ENCODE measurements around the gene CAPN8. TPM values are rescaled to one million over a fixed set of nuclear protein-coding genes. Genes with fewer than 3 reads are reported as not detected.
A peak's percentile ranks its signal among the peaks of the same experiment; 100 is the strongest.

The CAPN8 gene
- total RNA-seq, 1 experiment from 2014 or later, result 0.54 TPM

DNA sequence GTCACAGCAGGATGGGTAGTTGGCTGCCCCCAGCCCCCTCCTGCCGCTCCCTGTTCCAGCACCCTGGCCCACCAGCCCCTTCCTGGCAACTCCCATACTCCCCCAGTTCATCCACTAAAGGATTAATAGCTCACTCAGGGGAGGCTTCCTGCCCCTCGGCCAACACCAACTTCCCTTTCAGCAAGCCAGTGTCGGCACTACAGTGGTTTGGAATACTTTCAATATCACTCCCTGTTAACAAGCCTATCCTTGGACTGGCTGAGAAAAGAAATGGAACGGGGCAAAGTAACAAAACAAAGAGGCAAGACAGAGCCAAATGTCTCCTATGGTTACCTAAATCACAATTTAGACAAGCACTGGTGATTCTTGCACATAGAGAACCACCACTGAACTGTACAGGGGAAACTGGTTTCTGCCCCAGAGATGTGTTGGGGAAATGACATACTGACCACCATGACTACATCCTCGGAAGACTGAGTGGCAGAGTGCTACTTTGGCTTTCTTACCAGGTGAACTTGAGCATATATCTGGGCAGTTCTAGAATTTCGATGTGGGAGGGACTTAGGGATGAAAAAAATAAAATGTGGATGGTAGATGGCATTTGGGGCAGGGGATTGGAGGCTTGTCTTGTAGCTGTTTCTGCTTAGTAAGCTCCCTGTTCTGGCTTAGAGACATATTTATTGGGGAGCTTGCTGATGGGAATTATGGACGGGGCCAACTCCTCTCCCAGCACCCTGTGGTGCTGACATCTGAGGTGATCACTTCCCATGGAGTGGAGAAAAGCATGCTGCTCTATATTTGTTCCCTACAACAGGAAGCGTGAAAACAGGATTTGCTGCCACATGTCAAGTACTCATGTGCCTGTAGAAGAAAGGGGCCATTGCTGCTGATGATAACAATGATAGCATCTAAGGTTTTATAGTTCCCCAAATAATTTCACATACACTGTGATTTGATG is 39.7 kb upstream of the CAPN8 start (continued):
- TF ChIP-seq, protein P1, sequence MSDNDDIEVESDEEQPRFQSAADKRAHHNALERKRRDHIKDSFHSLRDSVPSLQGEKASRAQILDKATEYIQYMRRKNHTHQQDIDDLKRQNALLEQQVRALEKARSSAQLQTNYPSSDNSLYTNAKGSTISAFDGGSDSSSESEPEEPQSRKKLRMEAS (IDR thresholded peaks at IDR 0.05), result no peak
- TF ChIP-seq, protein P2, sequence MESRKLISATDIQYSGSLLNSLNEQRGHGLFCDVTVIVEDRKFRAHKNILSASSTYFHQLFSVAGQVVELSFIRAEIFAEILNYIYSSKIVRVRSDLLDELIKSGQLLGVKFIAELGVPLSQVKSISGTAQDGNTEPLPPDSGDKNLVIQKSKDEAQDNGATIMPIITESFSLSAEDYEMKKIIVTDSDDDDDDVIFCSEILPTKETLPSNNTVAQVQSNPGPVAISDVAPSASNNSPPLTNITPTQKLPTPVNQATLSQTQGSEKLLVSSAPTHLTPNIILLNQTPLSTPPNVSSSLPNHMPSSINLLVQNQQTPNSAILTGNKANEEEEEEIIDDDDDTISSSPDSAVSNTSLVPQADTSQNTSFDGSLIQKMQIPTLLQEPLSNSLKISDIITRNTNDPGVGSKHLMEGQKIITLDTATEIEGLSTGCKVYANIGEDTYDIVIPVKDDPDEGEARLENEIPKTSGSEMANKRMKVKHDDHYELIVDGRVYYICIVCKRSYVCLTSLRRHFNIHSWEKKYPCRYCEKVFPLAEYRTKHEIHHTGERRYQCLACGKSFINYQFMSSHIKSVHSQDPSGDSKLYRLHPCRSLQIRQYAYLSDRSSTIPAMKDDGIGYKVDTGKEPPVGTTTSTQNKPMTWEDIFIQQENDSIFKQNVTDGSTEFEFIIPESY (IDR thresholded peaks at IDR 0.05; ENCODE audit: extremely low read depth, insufficient replicate concordance, low read length), result no peak

DNA sequence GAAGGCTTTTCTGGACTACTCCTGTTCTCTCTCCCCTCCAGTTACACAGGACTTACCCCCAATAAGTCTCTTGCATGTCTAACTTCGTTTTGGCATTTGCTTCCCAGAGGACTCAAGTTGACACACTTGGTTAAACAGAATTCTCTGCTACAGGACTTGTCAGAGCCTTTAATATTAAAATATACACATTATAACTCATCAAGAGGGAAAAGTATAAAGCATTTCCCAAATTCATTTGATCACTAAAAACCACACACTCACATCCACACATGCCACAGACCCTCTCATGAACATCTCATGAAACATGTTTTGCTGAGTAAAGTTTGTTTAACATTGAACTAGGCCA is 38.1 kb upstream of the CAPN8 start:
- no peak overlapping the region for H3K27ac ChIP-seq (ENCODE audit: low read depth, low read length)
- no TSS peak for BruUV-seq (replicated peaks)
- peak overlapping the region; percentile 56 for H3K4me2 ChIP-seq (ENCODE audit: low read length)
- POLR2A ChIA-PET, result no interaction called here
- CTCF ChIA-PET, result no interaction called here
- intact Hi-C loops (cut with micrococcal nuclease), result loop anchor here (5.0 kb wide), 1 partner anchor 144 kb away; the partner anchor contains the start of gene TP53BP2
- no peak overlapping the region for H2AFZ ChIP-seq (ENCODE audit: low read depth, low read length, poor library complexity, severe bottlenecking)
- H3K27me3 ChIP-seq (ENCODE audit: insufficient read depth, low read length), result no peaks in the 10 kb centered on the region
- RAD21 ChIA-PET (ENCODE audit: low non-redundant PET in 1 of 2, low total read pairs in 2 of 2, uncharacterized antibody in 2 of 2, unreplicated experiment in 2 of 2), result no interaction called here
- DNase-seq (ENCODE audit: low read depth, low spot score), result no peak
- no peaks in the 10 kb centered on the region for H4K20me1 ChIP-seq (ENCODE audit: insufficient read depth)
- no peaks in the 10 kb centered on the region for H3K79me2 ChIP-seq (ENCODE audit: insufficient read depth, low read length)
- no peak for ATAC-seq
- no peak overlapping the region for H3K9ac ChIP-seq (ENCODE audit: low read length)
- no peaks in the 10 kb centered on the region for H3K9me3 ChIP-seq (ENCODE audit: control insufficient read depth in 1 of 2, insufficient read depth in 1 of 2, low read depth in 1 of 2, low read length in 2 of 2)
- H3K9me2 ChIP-seq (ENCODE audit: insufficient read depth), result no peaks in the 10 kb centered on the region
- H3K36me3 ChIP-seq (ENCODE audit: control insufficient read depth in 1 of 2, insufficient read depth in 2 of 2, low read length in 2 of 2), result no peaks in the 10 kb centered on the region
- no peak overlapping the region for H3K4me3 ChIP-seq (replicated peaks in 1 of 2; ENCODE audit: low read depth in 1 of 2, low read length in 2 of 2)
- H3K4me1 ChIP-seq (ENCODE audit: control insufficient read depth in 1 of 2, insufficient read depth in 2 of 2, low read length in 2 of 2), result peaks cover 56 to 97% of the 10 kb centered on the region in 2 experiments
- no peak for TF ChIP-seq CEBPB (IDR thresholded peaks at IDR 0.05; ENCODE audit: low read depth)
- no peak for TF ChIP-seq ELF1 (IDR thresholded peaks at IDR 0.05; ENCODE audit: borderline replicate concordance, low read depth)
- TF ChIP-seq, protein P2 (IDR thresholded peaks at IDR 0.05; ENCODE audit: extremely low read depth, insufficient replicate concordance, low read length), result no peak
- no peak for TF ChIP-seq SIN3A (IDR thresholded peaks at IDR 0.05; ENCODE audit: low read depth)
- TF ChIP-seq, protein P3, sequence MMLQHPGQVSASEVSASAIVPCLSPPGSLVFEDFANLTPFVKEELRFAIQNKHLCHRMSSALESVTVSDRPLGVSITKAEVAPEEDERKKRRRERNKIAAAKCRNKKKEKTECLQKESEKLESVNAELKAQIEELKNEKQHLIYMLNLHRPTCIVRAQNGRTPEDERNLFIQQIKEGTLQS (IDR thresholded peaks at IDR 0.05), result no peak
- TF ChIP-seq, protein P4, sequence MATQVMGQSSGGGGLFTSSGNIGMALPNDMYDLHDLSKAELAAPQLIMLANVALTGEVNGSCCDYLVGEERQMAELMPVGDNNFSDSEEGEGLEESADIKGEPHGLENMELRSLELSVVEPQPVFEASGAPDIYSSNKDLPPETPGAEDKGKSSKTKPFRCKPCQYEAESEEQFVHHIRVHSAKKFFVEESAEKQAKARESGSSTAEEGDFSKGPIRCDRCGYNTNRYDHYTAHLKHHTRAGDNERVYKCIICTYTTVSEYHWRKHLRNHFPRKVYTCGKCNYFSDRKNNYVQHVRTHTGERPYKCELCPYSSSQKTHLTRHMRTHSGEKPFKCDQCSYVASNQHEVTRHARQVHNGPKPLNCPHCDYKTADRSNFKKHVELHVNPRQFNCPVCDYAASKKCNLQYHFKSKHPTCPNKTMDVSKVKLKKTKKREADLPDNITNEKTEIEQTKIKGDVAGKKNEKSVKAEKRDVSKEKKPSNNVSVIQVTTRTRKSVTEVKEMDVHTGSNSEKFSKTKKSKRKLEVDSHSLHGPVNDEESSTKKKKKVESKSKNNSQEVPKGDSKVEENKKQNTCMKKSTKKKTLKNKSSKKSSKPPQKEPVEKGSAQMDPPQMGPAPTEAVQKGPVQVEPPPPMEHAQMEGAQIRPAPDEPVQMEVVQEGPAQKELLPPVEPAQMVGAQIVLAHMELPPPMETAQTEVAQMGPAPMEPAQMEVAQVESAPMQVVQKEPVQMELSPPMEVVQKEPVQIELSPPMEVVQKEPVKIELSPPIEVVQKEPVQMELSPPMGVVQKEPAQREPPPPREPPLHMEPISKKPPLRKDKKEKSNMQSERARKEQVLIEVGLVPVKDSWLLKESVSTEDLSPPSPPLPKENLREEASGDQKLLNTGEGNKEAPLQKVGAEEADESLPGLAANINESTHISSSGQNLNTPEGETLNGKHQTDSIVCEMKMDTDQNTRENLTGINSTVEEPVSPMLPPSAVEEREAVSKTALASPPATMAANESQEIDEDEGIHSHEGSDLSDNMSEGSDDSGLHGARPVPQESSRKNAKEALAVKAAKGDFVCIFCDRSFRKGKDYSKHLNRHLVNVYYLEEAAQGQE (IDR thresholded peaks at IDR 0.05; ENCODE audit: low read depth), result no peak
- no peak for TF ChIP-seq EGR1 (IDR thresholded peaks at IDR 0.05; ENCODE audit: low read depth)
- no peak for TF ChIP-seq SRF (IDR thresholded peaks at IDR 0.05; ENCODE audit: low read depth)
- no peak for TF ChIP-seq EZH2 (IDR thresholded peaks at IDR 0.05)
- TF ChIP-seq POLR2A (IDR thresholded peaks at IDR 0.05; ENCODE audit: borderline replicate concordance, extremely low read depth, insufficient read depth, insufficient read length), result no peak
- TF ChIP-seq, protein P1 (IDR thresholded peaks at IDR 0.05), result no peak
- no peak for TF ChIP-seq RAD21 (IDR thresholded peaks at IDR 0.05; ENCODE audit: low read depth)
- TF ChIP-seq ZFX (IDR thresholded peaks at IDR 0.05), result no peak
- no peak for TF ChIP-seq FOSL1 (IDR thresholded peaks at IDR 0.05; ENCODE audit: low read depth)
- TF ChIP-seq YY1 (IDR thresholded peaks at IDR 0.05; ENCODE audit: extremely low read depth, insufficient replicate concordance, low read depth, low read length), result no peak
- no peak for TF ChIP-seq POLR2AphosphoS5 (IDR thresholded peaks at IDR 0.05; ENCODE audit: low read depth, low read length)
